Renal cortical epithelial cell (primary cell): ENCODE measurements around the gene ANKHD1. TPM values are rescaled to one million over a fixed set of nuclear protein-coding genes. Genes with fewer than 3 reads are reported as not detected.

Source experiments
- total RNA-seq: library from RNA; depleted of rRNA; stranded (reverse); fragments of >200 nt; gene quantifications from 2 replicates; pipeline ENCODE4 v1.2.3, GENCODE V29; 2014

ANKHD1 gene
- total RNA-seq, 1 donor from 2014 or later = 81.5 TPM

Other genes starting within 250 kb of the ANKHD1 start
- 27.0 and 30.0 TPM in 2 replicates for gene CYSTM1, start 226.6 kb upstream of the ANKHD1 start, total RNA-seq
- 76.4 and 107 TPM in 2 replicates for gene PFDN1, start 98.7 kb upstream of the ANKHD1 start, total RNA-seq
- 23.4 and 52.8 TPM in 2 replicates for gene HBEGF, start 55.2 kb upstream of the ANKHD1 start, total RNA-seq
- gene SLC4A9, start 41.6 kb upstream of the ANKHD1 start, total RNA-seq = not detected in 2 replicates
- 0.17 and 0.80 TPM in 2 replicates for gene EIF4EBP3, start 145.8 kb downstream of the ANKHD1 start, total RNA-seq
- 28.2 and 48.1 TPM in 2 replicates for gene SRA1, start 155.6 kb downstream of the ANKHD1 start, total RNA-seq
- 5.2 and 21.5 TPM in 2 replicates for gene APBB3, start 162.8 kb downstream of the ANKHD1 start, total RNA-seq
- 28.7 and 85.2 TPM in 2 replicates for gene SLC35A4, start 163.0 kb downstream of the ANKHD1 start, total RNA-seq
- 5.3 TPM in 1 of 2 replicates, not detected in the other for gene CD14, start 231.3 kb downstream of the ANKHD1 start, total RNA-seq
- 10.9 and 18.9 TPM in 2 replicates for gene TMCO6, start 237.6 kb downstream of the ANKHD1 start, total RNA-seq
- gene NDUFA2, start 245.8 kb downstream of the ANKHD1 start, total RNA-seq = 33.0 and 35.6 TPM in 2 replicates
- 73.3 and 168 TPM in 2 replicates for gene IK, start 246.0 kb downstream of the ANKHD1 start, total RNA-seq